K562 (cell line): ENCODE measurements around the gene PTPN20.
"Not testable (repeated sequence)": the region's sequence is repeated elsewhere in the genome, so short reads cannot be mapped to it uniquely, and the experiment has no call there.

ENCODE experiments used
- BHLHE40 ChIP-seq: IDR thresholded peaks from 2 replicates; pipeline ENCODE4 v1.6.1; 2011; ENCODE audit warnings: low read length, improper control_type of control experiment
- ETV5 ChIP-seq: sonication (generic); formaldehyde crosslinking; IDR thresholded peaks from 2 replicates; pipeline ENCODE4 v1.4.0; 2020; ENCODE audit warnings: low read depth, mild to moderate bottlenecking, missing genetic modification reagents
- FOXJ3 ChIP-seq: sonication (generic); formaldehyde crosslinking; IDR thresholded peaks from 2 replicates; pipeline ENCODE4 v1.4.0; 2020; ENCODE audit warnings: mild to moderate bottlenecking, missing genetic modification reagents
- GABPA ChIP-seq: fragments of 200-800 bp; sonication (Bioruptor generic); conservative IDR thresholded peaks from 2 replicates; pipeline ENCODE4 v1.6.1; 2016; ENCODE audit warnings: low read depth, missing genetic modification characterization, missing compliant biosample characterization
- HNRNPH1 ChIP-seq: fragments of 200-400 bp; formaldehyde crosslinking; optimal IDR thresholded peaks from 2 replicates; pipeline ENCODE3; 2017; ENCODE audit warnings: low read depth, mild to moderate bottlenecking, low read length, moderate library complexity
- POLR2A ChIP-seq: fragments of 450-650 bp; conservative IDR thresholded peaks from 2 replicates; pipeline ENCODE4 v1.6.1; 2016
- RAD21 ChIP-seq, 2 experiments: fragments of 250-450 bp in 1 of 2; fragments of 450-650 bp in 1 of 2; sonication (Bioruptor Pico) in 1 of 2; formaldehyde crosslinking in 1 of 2; IDR thresholded peaks in 1 of 2; conservative IDR thresholded peaks in 1 of 2; 2 replicates each; pipeline versions ENCODE4 v1.4.0 to v1.8.0; 2020 to 2022; ENCODE audit warnings: mild to moderate bottlenecking in 2 of 2, moderate library complexity in 1 of 2
- RBFOX2 ChIP-seq: fragments of 200-400 bp; formaldehyde crosslinking; IDR thresholded peaks from 2 replicates; pipeline ENCODE4 v1.6.1; 2017; ENCODE audit warnings: low read depth, mild to moderate bottlenecking, low read length, moderate library complexity
- SRSF1 ChIP-seq: fragments of 200-400 bp; formaldehyde crosslinking; IDR thresholded peaks from 2 replicates; pipeline ENCODE4 v1.6.1; 2017; ENCODE audit warnings: mild to moderate bottlenecking, low read depth, low read length, moderate library complexity
- TF ChIP-seq, protein P1 (sequence below): fragments of 200-600 bp; sonication (generic); IDR thresholded peaks from one replicate; pipeline ENCODE4 v1.6.1; 2012; ENCODE audit warnings: mild to moderate bottlenecking, low read depth, low read length, inconsistent platforms
- TF ChIP-seq, protein P2 (sequence below), 3 experiments: IDR thresholded peaks in 2 of 3; conservative IDR thresholded peaks in 1 of 3; 2 replicates each; pipeline ENCODE4 v1.5.1; 2011 to 2012; ENCODE audit warnings: low read length in 3 of 3, mild to moderate bottlenecking in 3 of 3, control low read depth in 2 of 3, improper control_type of control experiment in 1 of 3, inconsistent platforms in 1 of 3, low read depth in 1 of 3, mixed read lengths in 1 of 3, moderate library complexity in 1 of 3; ENCODE audit not compliant: insufficient read depth in 2 of 3

DNA sequence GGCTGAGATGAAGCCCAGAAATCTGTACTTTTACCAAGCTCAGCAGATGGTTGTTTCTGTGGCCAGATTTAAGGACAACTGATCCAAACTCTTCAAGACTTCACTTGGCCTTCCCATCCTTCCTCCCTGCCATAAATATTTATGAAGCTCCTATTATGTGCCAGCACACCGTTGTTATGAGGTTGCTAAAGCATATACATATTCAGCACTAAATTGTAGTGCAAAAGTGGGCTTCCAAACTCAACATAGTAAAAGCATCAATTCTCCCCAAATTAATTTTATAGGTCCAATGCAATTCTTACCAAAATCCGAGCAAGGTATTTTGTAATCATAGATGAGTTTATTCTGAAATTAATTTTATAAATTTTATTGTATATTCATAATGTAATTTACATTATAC, 10.0 kb upstream of the PTPN20 start:
- TF ChIP-seq, protein P1, sequence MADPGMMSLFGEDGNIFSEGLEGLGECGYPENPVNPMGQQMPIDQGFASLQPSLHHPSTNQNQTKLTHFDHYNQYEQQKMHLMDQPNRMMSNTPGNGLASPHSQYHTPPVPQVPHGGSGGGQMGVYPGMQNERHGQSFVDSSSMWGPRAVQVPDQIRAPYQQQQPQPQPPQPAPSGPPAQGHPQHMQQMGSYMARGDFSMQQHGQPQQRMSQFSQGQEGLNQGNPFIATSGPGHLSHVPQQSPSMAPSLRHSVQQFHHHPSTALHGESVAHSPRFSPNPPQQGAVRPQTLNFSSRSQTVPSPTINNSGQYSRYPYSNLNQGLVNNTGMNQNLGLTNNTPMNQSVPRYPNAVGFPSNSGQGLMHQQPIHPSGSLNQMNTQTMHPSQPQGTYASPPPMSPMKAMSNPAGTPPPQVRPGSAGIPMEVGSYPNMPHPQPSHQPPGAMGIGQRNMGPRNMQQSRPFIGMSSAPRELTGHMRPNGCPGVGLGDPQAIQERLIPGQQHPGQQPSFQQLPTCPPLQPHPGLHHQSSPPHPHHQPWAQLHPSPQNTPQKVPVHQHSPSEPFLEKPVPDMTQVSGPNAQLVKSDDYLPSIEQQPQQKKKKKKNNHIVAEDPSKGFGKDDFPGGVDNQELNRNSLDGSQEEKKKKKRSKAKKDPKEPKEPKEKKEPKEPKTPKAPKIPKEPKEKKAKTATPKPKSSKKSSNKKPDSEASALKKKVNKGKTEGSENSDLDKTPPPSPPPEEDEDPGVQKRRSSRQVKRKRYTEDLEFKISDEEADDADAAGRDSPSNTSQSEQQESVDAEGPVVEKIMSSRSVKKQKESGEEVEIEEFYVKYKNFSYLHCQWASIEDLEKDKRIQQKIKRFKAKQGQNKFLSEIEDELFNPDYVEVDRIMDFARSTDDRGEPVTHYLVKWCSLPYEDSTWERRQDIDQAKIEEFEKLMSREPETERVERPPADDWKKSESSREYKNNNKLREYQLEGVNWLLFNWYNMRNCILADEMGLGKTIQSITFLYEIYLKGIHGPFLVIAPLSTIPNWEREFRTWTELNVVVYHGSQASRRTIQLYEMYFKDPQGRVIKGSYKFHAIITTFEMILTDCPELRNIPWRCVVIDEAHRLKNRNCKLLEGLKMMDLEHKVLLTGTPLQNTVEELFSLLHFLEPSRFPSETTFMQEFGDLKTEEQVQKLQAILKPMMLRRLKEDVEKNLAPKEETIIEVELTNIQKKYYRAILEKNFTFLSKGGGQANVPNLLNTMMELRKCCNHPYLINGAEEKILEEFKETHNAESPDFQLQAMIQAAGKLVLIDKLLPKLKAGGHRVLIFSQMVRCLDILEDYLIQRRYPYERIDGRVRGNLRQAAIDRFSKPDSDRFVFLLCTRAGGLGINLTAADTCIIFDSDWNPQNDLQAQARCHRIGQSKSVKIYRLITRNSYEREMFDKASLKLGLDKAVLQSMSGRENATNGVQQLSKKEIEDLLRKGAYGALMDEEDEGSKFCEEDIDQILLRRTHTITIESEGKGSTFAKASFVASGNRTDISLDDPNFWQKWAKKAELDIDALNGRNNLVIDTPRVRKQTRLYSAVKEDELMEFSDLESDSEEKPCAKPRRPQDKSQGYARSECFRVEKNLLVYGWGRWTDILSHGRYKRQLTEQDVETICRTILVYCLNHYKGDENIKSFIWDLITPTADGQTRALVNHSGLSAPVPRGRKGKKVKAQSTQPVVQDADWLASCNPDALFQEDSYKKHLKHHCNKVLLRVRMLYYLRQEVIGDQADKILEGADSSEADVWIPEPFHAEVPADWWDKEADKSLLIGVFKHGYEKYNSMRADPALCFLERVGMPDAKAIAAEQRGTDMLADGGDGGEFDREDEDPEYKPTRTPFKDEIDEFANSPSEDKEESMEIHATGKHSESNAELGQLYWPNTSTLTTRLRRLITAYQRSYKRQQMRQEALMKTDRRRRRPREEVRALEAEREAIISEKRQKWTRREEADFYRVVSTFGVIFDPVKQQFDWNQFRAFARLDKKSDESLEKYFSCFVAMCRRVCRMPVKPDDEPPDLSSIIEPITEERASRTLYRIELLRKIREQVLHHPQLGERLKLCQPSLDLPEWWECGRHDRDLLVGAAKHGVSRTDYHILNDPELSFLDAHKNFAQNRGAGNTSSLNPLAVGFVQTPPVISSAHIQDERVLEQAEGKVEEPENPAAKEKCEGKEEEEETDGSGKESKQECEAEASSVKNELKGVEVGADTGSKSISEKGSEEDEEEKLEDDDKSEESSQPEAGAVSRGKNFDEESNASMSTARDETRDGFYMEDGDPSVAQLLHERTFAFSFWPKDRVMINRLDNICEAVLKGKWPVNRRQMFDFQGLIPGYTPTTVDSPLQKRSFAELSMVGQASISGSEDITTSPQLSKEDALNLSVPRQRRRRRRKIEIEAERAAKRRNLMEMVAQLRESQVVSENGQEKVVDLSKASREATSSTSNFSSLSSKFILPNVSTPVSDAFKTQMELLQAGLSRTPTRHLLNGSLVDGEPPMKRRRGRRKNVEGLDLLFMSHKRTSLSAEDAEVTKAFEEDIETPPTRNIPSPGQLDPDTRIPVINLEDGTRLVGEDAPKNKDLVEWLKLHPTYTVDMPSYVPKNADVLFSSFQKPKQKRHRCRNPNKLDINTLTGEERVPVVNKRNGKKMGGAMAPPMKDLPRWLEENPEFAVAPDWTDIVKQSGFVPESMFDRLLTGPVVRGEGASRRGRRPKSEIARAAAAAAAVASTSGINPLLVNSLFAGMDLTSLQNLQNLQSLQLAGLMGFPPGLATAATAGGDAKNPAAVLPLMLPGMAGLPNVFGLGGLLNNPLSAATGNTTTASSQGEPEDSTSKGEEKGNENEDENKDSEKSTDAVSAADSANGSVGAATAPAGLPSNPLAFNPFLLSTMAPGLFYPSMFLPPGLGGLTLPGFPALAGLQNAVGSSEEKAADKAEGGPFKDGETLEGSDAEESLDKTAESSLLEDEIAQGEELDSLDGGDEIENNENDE: not testable (repeated sequence)
- TF ChIP-seq HNRNPH1; BHLHE40; POLR2A; RAD21 (CRISPR knock-in tag; conservative IDR thresholded peaks at IDR 0.05 in 1 of 2, IDR thresholded peaks at IDR 0.05 in 1 of 2); GABPA (tag); RBFOX2; ETV5 (CRISPR knock-in tag); SRSF1; FOXJ3 (CRISPR knock-in tag): not testable (repeated sequence)
- TF ChIP-seq, protein P2, sequence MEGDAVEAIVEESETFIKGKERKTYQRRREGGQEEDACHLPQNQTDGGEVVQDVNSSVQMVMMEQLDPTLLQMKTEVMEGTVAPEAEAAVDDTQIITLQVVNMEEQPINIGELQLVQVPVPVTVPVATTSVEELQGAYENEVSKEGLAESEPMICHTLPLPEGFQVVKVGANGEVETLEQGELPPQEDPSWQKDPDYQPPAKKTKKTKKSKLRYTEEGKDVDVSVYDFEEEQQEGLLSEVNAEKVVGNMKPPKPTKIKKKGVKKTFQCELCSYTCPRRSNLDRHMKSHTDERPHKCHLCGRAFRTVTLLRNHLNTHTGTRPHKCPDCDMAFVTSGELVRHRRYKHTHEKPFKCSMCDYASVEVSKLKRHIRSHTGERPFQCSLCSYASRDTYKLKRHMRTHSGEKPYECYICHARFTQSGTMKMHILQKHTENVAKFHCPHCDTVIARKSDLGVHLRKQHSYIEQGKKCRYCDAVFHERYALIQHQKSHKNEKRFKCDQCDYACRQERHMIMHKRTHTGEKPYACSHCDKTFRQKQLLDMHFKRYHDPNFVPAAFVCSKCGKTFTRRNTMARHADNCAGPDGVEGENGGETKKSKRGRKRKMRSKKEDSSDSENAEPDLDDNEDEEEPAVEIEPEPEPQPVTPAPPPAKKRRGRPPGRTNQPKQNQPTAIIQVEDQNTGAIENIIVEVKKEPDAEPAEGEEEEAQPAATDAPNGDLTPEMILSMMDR (IDR thresholded peaks at IDR 0.05 in 2 of 3, conservative IDR thresholded peaks at IDR 0.05 in 1 of 3; ENCODE audit: insufficient read depth in 2 of 3, low read depth in 1 of 3, low read length in 3 of 3): not testable (repeated sequence)
